Left ventricle myocardium inferior (tissue), 1 donor: ENCODE data around the gene ZC3HAV1. TPM values are rescaled to one million over a fixed set of nuclear protein-coding genes. Genes with fewer than 3 reads are reported as not detected.

Source experiments
- DNase-seq: peaks from one replicate; pipeline ENCODE4 v3.0.0-alpha.2; 2020
- H3K27ac ChIP-seq: fragments of 200-600 bp; replicated peaks from 2 replicates; pipeline ENCODE4 v1.8.0; 2021
- H3K27me3 ChIP-seq: fragments of 200-600 bp; 2 replicates; pipeline ENCODE4 v1.8.0; 2021; ENCODE audit warnings: low read depth
- H3K36me3 ChIP-seq: fragments of 200-600 bp; 2 replicates; pipeline ENCODE4 v1.8.0; 2021
- H3K4me1 ChIP-seq: fragments of 200-600 bp; 2 replicates; pipeline ENCODE4 v1.8.0; 2021
- H3K4me3 ChIP-seq: fragments of 200-600 bp; 2 replicates; pipeline ENCODE4 v1.8.0; 2021; ENCODE audit warnings: mild to moderate bottlenecking, moderate library complexity
- H3K9me3 ChIP-seq: fragments of 200-600 bp; replicated peaks from 2 replicates; pipeline ENCODE4 v1.8.0; 2021
- CTCF ChIP-seq: fragments of 200-600 bp; IDR thresholded peaks from 2 replicates; pipeline ENCODE4 v1.8.0; 2021; ENCODE audit warnings: antibody characterized with exemption, mild to moderate bottlenecking, borderline replicate concordance
- intact Hi-C: fragments of 100-400 bp; cut with micrococcal nuclease; formaldehyde crosslinking; loops from one replicate; pipeline ENCODE4 v1.11.0; 2022
- total RNA-seq: library from RNA; stranded (reverse); fragmentation: NEBNext Ultra II Directional; extraction: Animal tissue kit (Norgen Biotek cat#: 25700); gene quantifications from one replicate; pipeline ENCODE4 v1.2.1, GENCODE V29; 2021
- donor health status: DM: no; HTN: yes; CAD: no; lungs with severe emphysema.

The ZC3HAV1 gene
- total RNA-seq, 1 donor from 2014 or later = 6.8 TPM

GRCh38 chr7:139023076-139023475, 86.4 kb downstream of the ZC3HAV1 start:
- no peaks in the 10 kb centered on the region for H3K4me1 ChIP-seq
- H3K9me3 ChIP-seq = no peaks in the 10 kb centered on the region
- DNase-seq = no peak
- H3K27me3 ChIP-seq = no peaks in the 10 kb centered on the region
- intact Hi-C loops = no loop called here
- TF ChIP-seq CTCF = no peak
- H3K36me3 ChIP-seq = peaks cover 50% of the 10 kb centered on the region
- no peak overlapping the region for H3K27ac ChIP-seq
- H3K4me3 ChIP-seq = no peak overlapping the region

- intact Hi-C loops = no loop called here
- TF ChIP-seq CTCF = no peak
Observed at GRCh38 chr7:139022286-139022685, 87.2 kb downstream of the ZC3HAV1 start.

GRCh38 chr7:139018910-139019309, 90.6 kb downstream of the ZC3HAV1 start:
- intact Hi-C loops = loop anchor here (5.0 kb wide), 1 partner anchor 58 kb away; no protein-coding TSS in a partner anchor

More at GRCh38 chr7:139022286-139022685, 87.2 kb downstream of the ZC3HAV1 start:
- H3K36me3 ChIP-seq = peaks cover 46% of the 10 kb centered on the region
- H3K27me3 ChIP-seq = no peaks in the 10 kb centered on the region
- H3K9me3 ChIP-seq = no peaks in the 10 kb centered on the region
- H3K27ac ChIP-seq = no peak overlapping the region
- DNase-seq = no peak
- no peak overlapping the region for H3K4me3 ChIP-seq
- no peaks in the 10 kb centered on the region for H3K4me1 ChIP-seq

GRCh38 chr7:139016931-139017511, 92.5 kb downstream of the ZC3HAV1 start:
- Histone ChIP-seq H3K9me3 (no peaks in the 10 kb centered on the region), H3K27ac (no peak overlapping the region), H3K4me3 (no peak overlapping the region), H3K4me1 (no peaks in the 10 kb centered on the region), H3K27me3 (no peaks in the 10 kb centered on the region), H3K36me3 (peaks cover 4% of the 10 kb centered on the region)
- TF ChIP-seq CTCF = peak; percentile 82
- peak; percentile 36 for DNase-seq
- intact Hi-C loops = loop anchor here (5.0 kb wide), 1 partner anchor 60 kb away; no protein-coding TSS in a partner anchor

More at GRCh38 chr7:139018910-139019309, 90.6 kb downstream of the ZC3HAV1 start:
- no peak overlapping the region for H3K4me3 ChIP-seq
- H3K9me3 ChIP-seq = no peaks in the 10 kb centered on the region
- no peak for TF ChIP-seq CTCF
- peaks cover 14% of the 10 kb centered on the region for H3K36me3 ChIP-seq
- DNase-seq = no peak
- no peak overlapping the region for H3K27ac ChIP-seq
- H3K4me1 ChIP-seq = no peaks in the 10 kb centered on the region
- no peaks in the 10 kb centered on the region for H3K27me3 ChIP-seq

GRCh38 chr7:139011373-139011772, 98.1 kb downstream of the ZC3HAV1 start:
- intact Hi-C loops = no loop called here
- Histone ChIP-seq H3K4me3 (no peak overlapping the region), H3K27me3 (no peaks in the 10 kb centered on the region), H3K27ac (no peak overlapping the region), H3K9me3 (no peaks in the 10 kb centered on the region), H3K4me1 (no peaks in the 10 kb centered on the region), H3K36me3 (no peaks in the 10 kb centered on the region)
- no peak for TF ChIP-seq CTCF
- no peak for DNase-seq
